ENCODE results near the gene POLK. TPM values are rescaled to one million over a fixed set of nuclear protein-coding genes. Genes with fewer than 3 reads are reported as not detected.

Gene POLK
- total and polyA plus RNA-seq, 2 of the 13 experiments (the other 11 are each of a cell fraction or from before 2014, with no cell fraction given) = 8.6 to 11.7 TPM

DNA sequence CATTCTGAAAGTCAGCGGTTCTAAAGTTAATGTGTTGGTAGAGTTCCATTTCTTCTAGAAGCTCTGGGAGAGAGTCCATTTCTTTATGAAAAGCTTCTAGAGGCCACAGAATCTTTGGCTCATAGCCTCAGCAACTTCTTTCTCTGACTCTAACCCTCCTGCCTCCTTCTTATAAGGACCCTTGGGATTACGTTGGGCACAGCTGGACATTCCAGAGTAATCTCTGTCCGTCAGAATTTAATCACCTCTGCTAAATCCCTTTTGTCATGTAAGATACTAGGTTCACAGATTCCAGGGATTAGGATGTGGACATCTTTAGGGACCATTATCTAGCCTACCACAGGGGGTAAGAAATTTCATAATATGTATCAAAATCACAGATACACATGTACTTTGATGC, 77.0 kb downstream of the POLK start (continued):
- TF ChIP-seq, protein P1, sequence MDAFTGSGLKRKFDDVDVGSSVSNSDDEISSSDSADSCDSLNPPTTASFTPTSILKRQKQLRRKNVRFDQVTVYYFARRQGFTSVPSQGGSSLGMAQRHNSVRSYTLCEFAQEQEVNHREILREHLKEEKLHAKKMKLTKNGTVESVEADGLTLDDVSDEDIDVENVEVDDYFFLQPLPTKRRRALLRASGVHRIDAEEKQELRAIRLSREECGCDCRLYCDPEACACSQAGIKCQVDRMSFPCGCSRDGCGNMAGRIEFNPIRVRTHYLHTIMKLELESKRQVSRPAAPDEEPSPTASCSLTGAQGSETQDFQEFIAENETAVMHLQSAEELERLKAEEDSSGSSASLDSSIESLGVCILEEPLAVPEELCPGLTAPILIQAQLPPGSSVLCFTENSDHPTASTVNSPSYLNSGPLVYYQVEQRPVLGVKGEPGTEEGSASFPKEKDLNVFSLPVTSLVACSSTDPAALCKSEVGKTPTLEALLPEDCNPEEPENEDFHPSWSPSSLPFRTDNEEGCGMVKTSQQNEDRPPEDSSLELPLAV (CRISPR knock-in tag; conservative IDR thresholded peaks at IDR 0.05; ENCODE audit: low read depth) = no peak
- TF ChIP-seq SPEN (CRISPR knock-in tag; IDR thresholded peaks at IDR 0.05; ENCODE audit: low read depth) = no peak
- no peak for TF ChIP-seq HNRNPK (IDR thresholded peaks at IDR 0.05; ENCODE audit: low read depth, low read length, poor library complexity, severe bottlenecking)
- no peak for TF ChIP-seq MBNL3 (CRISPR knock-in tag; conservative IDR thresholded peaks at IDR 0.05)
- no peak for TF ChIP-seq ZNF672 (CRISPR knock-in tag; IDR thresholded peaks at IDR 0.05)

DNA sequence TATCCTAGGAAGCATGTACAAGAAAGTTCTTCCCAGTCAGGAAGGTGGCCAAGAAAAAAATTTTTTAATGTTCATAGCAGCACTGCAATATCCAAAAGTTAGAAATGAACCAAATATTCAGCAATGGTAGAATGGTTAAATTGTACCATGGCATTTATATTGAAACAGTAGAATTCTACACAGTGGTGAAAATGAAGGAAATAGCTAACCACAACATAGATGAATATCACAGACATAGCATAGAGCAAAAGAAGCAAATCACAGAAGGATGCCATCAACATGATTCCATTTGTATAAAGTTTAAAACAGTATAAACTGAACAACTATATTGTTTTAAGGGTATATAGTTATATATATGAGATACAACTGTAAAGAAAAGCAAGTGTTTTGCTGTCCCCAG, 88.8 kb downstream of the POLK start:
- BruUV-seq (replicated peaks) = no TSS peak
- no peak overlapping the region for H2AFZ ChIP-seq (ENCODE audit: low read length)
- H3K36me3 ChIP-seq (replicated peaks in 1 of 2; ENCODE audit: control insufficient read depth in 1 of 2, insufficient read depth in 2 of 2, low read length in 2 of 2) = no peaks in the 10 kb centered on the region; a peak in 1 of 5 replicates
- no peaks in the 10 kb centered on the region for H3K27me3 ChIP-seq (ENCODE audit: control insufficient read depth in 1 of 2, insufficient read depth in 2 of 2, low read length in 2 of 2)
- H3K27ac ChIP-seq (ENCODE audit: extremely low read length, insufficient read depth, low read length) = no peak overlapping the region
- no peak overlapping the region for H3K9ac ChIP-seq (ENCODE audit: insufficient read depth, low read depth, low read length)
- no peak overlapping the region for H3K4me3 ChIP-seq (replicated peaks in 1 of 3; ENCODE audit: insufficient read depth in 1 of 3, low read depth in 2 of 3, low read length in 3 of 3)
- in situ Hi-C loops (cut with HindIII; ENCODE audit: extremely low pct_ligation_motif_present, low pct_unique_long_range_greater_than_20kb) (no loop called here), intact Hi-C loops (cut with micrococcal nuclease; ENCODE audit: unreplicated experiment) (no loop called here)
- H3K4me2 ChIP-seq (ENCODE audit: low read depth, low read length) = no peak overlapping the region
- no peaks in the 10 kb centered on the region for H4K20me1 ChIP-seq (ENCODE audit: insufficient read depth, low read length)
- no peaks in the 10 kb centered on the region for H3K9me3 ChIP-seq (ENCODE audit: low read length)
- ChIA-PET CTCF (ENCODE audit: low intra/inter-chr PET ratio, low total read pairs) (no interaction called here), POLR2A (no interaction called here)
- no peaks in the 10 kb centered on the region for H3K79me2 ChIP-seq (ENCODE audit: insufficient read depth, low read length)
- no peak for ATAC-seq
- no peaks in the 10 kb centered on the region for H3K4me1 ChIP-seq (ENCODE audit: insufficient read depth, low read length)
- FAIRE-seq = no peak
- no peak for DNase-seq (ENCODE audit: low spot score)
- TF ChIP-seq NR1H2 (CRISPR knock-in tag; IDR thresholded peaks at IDR 0.05; ENCODE audit: borderline replicate concordance, low read depth) (no peak), ZBTB38 (CRISPR knock-in tag; IDR thresholded peaks at IDR 0.05) (no peak), ISL2 (CRISPR knock-in tag; IDR thresholded peaks at IDR 0.05) (no peak), NKX3-1 (CRISPR knock-in tag; IDR thresholded peaks at IDR 0.05) (no peak), BCL6 (CRISPR knock-in tag; IDR thresholded peaks at IDR 0.05) (no peak), ZNF883 (CRISPR knock-in tag; IDR thresholded peaks at IDR 0.05; ENCODE audit: not compliant biosample characterization) (no peak), ZNF3 (CRISPR knock-in tag; IDR thresholded peaks at IDR 0.05) (no peak), HDAC6 (IDR thresholded peaks at IDR 0.05; ENCODE audit: low read depth, low read length) (no peak), FOXA1 (IDR thresholded peaks at IDR 0.05) (no peak), FOXA1 (CRISPR knock-in tag; IDR thresholded peaks at IDR 0.05) (no peak), ZSCAN20 (CRISPR knock-in tag; IDR thresholded peaks at IDR 0.05; ENCODE audit: borderline replicate concordance) (no peak), FOXP1 (IDR thresholded peaks at IDR 0.05) (no peak), FOXP1 (CRISPR knock-in tag; IDR thresholded peaks at IDR 0.05) (no peak), STAT5B (CRISPR knock-in tag; IDR thresholded peaks at IDR 0.05) (no peak)
- TF ChIP-seq, protein P2, sequence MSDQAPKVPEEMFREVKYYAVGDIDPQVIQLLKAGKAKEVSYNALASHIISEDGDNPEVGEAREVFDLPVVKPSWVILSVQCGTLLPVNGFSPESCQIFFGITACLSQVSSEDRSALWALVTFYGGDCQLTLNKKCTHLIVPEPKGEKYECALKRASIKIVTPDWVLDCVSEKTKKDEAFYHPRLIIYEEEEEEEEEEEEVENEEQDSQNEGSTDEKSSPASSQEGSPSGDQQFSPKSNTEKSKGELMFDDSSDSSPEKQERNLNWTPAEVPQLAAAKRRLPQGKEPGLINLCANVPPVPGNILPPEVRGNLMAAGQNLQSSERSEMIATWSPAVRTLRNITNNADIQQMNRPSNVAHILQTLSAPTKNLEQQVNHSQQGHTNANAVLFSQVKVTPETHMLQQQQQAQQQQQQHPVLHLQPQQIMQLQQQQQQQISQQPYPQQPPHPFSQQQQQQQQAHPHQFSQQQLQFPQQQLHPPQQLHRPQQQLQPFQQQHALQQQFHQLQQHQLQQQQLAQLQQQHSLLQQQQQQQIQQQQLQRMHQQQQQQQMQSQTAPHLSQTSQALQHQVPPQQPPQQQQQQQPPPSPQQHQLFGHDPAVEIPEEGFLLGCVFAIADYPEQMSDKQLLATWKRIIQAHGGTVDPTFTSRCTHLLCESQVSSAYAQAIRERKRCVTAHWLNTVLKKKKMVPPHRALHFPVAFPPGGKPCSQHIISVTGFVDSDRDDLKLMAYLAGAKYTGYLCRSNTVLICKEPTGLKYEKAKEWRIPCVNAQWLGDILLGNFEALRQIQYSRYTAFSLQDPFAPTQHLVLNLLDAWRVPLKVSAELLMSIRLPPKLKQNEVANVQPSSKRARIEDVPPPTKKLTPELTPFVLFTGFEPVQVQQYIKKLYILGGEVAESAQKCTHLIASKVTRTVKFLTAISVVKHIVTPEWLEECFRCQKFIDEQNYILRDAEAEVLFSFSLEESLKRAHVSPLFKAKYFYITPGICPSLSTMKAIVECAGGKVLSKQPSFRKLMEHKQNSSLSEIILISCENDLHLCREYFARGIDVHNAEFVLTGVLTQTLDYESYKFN (CRISPR knock-in tag; conservative IDR thresholded peaks at IDR 0.05) = no peak
- TF ChIP-seq, protein P3, sequence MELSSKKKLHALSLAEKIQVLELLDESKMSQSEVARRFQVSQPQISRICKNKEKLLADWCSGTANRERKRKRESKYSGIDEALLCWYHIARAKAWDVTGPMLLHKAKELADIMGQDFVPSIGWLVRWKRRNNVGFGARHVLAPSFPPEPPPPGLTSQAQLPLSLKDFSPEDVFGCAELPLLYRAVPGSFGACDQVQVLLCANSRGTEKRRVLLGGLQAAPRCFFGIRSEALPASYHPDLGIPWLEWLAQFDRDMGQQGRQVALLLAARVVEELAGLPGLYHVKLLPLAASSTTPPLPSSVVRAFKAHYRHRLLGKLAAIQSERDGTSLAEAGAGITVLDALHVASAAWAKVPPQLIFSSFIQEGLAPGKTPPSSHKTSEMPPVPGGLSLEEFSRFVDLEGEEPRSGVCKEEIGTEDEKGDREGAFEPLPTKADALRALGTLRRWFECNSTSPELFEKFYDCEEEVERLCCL (CRISPR knock-in tag; IDR thresholded peaks at IDR 0.05; ENCODE audit: borderline replicate concordance) = no peak
